RWPE1 (cell line): Measurements from ENCODE around the gene AMBRA1.

Experiments
- CTCF ChIA-PET: fragments of 350-600 bp; sonication (Branson Sonifier 250); formaldehyde crosslinking; extraction: SDS; loops from one replicate; lab custom pipeline; 2021; lab: Yijun Ruan, JAX
- POLR2A ChIA-PET: fragments of 400-600 bp; formaldehyde crosslinking; extraction: SDS; loops from one replicate; lab custom pipeline; 2020; ENCODE audit warnings: antibody characterized with exemption; ENCODE audit not compliant: low non-redundant PET; lab: Yijun Ruan, JAX
- DNase-seq: peaks from one replicate; pipeline ENCODE4 v3.0.0; 2012; ENCODE audit warnings: low spot score
- H3K27ac ChIP-seq: fragments of 450-650 bp; 2 replicates; pipeline ENCODE4 v1.5.1; 2017
- CTCF ChIP-seq: fragments of 450-650 bp; conservative IDR thresholded peaks from 2 replicates; pipeline ENCODE4 v1.5.1; 2017; ENCODE audit warnings: low read depth, mild to moderate bottlenecking

The AMBRA1 gene

GRCh38 chr11:46554213-46555147, 39.3 kb downstream of the AMBRA1 start:
- CTCF ChIA-PET, result no interaction called here
- TF ChIP-seq CTCF, result no peak
- POLR2A ChIA-PET, result interaction anchor here (0.6 kb wide), 1 partner anchor 37 kb away, joined by 4 read pairs; no protein-coding TSS in a partner anchor
- peak; percentile 74 for DNase-seq
- H3K27ac ChIP-seq, result peak overlapping the region; percentile 43; the same call in 1 of the 2 replicates

- ChIA-PET POLR2A (interaction anchor here (0.6 kb wide), 1 partner anchor 38 kb away, joined by 4 read pairs; no protein-coding TSS in a partner anchor), CTCF (no interaction called here)
- peak; percentile 59 for DNase-seq
- H3K27ac ChIP-seq, result peak overlapping the region; percentile 64; the same call in 1 of the 2 replicates
- TF ChIP-seq CTCF, result no peak
Observed at GRCh38 chr11:46553814-46554212, 40.0 kb downstream of the AMBRA1 start.

GRCh38 chr11:46551261-46551660, 42.6 kb downstream of the AMBRA1 start:
- ChIA-PET POLR2A (no interaction called here), CTCF (interaction anchor here (0.5 to 1.7 kb wide), 3 partner anchors 17 to 130 kb away, joined by 3 to 6 read pairs (median 5); no protein-coding TSS in a partner anchor)
- no peak for TF ChIP-seq CTCF
- DNase-seq, result no peak
- no peak overlapping the region for H3K27ac ChIP-seq

- ChIA-PET POLR2A (no interaction called here), CTCF (interaction anchor here (0.6 to 0.7 kb wide), 2 partner anchors 60 to 675 kb away, joined by 3 to 5 read pairs; no protein-coding TSS in a partner anchor)
- no peak overlapping the region for H3K27ac ChIP-seq
- no peak for TF ChIP-seq CTCF
- no peak for DNase-seq
Observed at GRCh38 chr11:46547579-46547978, 46.2 kb downstream of the AMBRA1 start.

GRCh38 chr11:46543564-46543963, 50.3 kb downstream of the AMBRA1 start:
- DNase-seq, result no peak
- H3K27ac ChIP-seq, result no peak overlapping the region
- no peak for TF ChIP-seq CTCF
- POLR2A ChIA-PET, result no interaction called here
- CTCF ChIA-PET, result interaction anchor here (1.1 kb wide), 1 partner anchor 14 kb away, joined by 3 read pairs; no protein-coding TSS in a partner anchor

GRCh38 chr11:46541593-46542371, 52.0 kb downstream of the AMBRA1 start:
- H3K27ac ChIP-seq, result peak overlapping the region; percentile 8; the same call in 1 of the 2 replicates
- CTCF ChIA-PET, result interaction anchor here (0.6 to 1.6 kb wide), 3 partner anchors 19 to 52 kb away, joined by 3 to 4 read pairs (median 3); no protein-coding TSS in a partner anchor
- TF ChIP-seq CTCF, result no peak
- DNase-seq, result no peak
- POLR2A ChIA-PET, result no interaction called here
